Lung (tissue), 12 donors: Measurements from ENCODE around the gene ATRIP. TPM values are rescaled to one million over a fixed set of nuclear protein-coding genes. Genes with fewer than 3 reads are reported as not detected.

Source experiments
- ATAC-seq: fragments of 200-7000 bp; cut with Tn5 transposase; one replicate; pipeline ENCODE4 v1.9.1; 2020; ENCODE audit warnings: moderate number of reproducible peaks; ENCODE audit not compliant: insufficient read depth, low FRiP score
- DNase-seq, 3 donors: peaks; one replicate each; pipeline ENCODE4 v3.0.0-alpha.2; 2013 to 2017
- H3K27ac ChIP-seq, 2 donors: one replicate each; pipeline ENCODE4 v1.5.1; 2013; ENCODE audit warnings: mild to moderate bottlenecking in 2 of 2, moderate library complexity in 2 of 2, control low read depth in 1 of 2, inconsistent platforms in 1 of 2, low read depth in 1 of 2, low read length in 1 of 2
- H3K27me3 ChIP-seq, 3 donors: one replicate each; pipeline ENCODE4 v1.5.1; 2013; ENCODE audit warnings: low read length in 2 of 3; ENCODE audit not compliant: control insufficient read depth in 3 of 3, insufficient read depth in 3 of 3
- H3K36me3 ChIP-seq, 4 donors: one replicate each; pipeline ENCODE4 v1.5.1; 2013; ENCODE audit warnings: low read length in 4 of 4, mild to moderate bottlenecking in 1 of 4, moderate library complexity in 1 of 4; ENCODE audit not compliant: control insufficient read depth in 4 of 4, insufficient read depth in 4 of 4
- H3K4me1 ChIP-seq, 5 donors: one replicate each; pipeline ENCODE4 v1.5.1; 2013; ENCODE audit warnings: low read length in 5 of 5, mild to moderate bottlenecking in 2 of 5, moderate library complexity in 1 of 5; ENCODE audit not compliant: control insufficient read depth in 5 of 5, insufficient read depth in 5 of 5
- H3K4me3 ChIP-seq: one replicate; pipeline ENCODE4 v1.5.1; 2013; ENCODE audit warnings: mild to moderate bottlenecking, control low read depth, moderate library complexity
- H3K9ac ChIP-seq, 2 donors: one replicate each; pipeline ENCODE4 v1.5.1; 2013; ENCODE audit warnings: low read length in 2 of 2, control low read depth in 1 of 2; ENCODE audit not compliant: insufficient read depth in 1 of 2
- H3K9me3 ChIP-seq, 4 donors: one replicate each; pipeline ENCODE4 v1.5.1; 2013; ENCODE audit warnings: low read length in 3 of 4, mild to moderate bottlenecking in 1 of 4, moderate library complexity in 1 of 4; ENCODE audit not compliant: control insufficient read depth in 4 of 4, insufficient read depth in 3 of 4
- CTCF ChIP-seq: IDR thresholded peaks from 2 replicates; pipeline ENCODE4 v1.5.1; 2012; ENCODE audit warnings: mild to moderate bottlenecking; ENCODE audit errors: control extremely low read depth, extremely low read depth
- WGBS, 2 donors: extraction: QIAGEN DNeasy Blood & Tissue Kit; methylation state at CpG; one replicate each; pipeline ENCODE4 v1.1.7; 2013; 5-methylcytosine and 5-hydroxymethylcytosine counted together
- polyA plus RNA-seq, 2 donors: library from polyadenylated mRNA; stranded (reverse); fragments of 200-250 nt; gene quantifications; one replicate each; pipeline ENCODE4 v1.2.1, GENCODE V29; 2013
- total RNA-seq, 2 donors: library from RNA; depleted of rRNA in 1 of 2; stranded (reverse); fragments of >200 nt in 1 of 2; gene quantifications; one replicate each; pipeline ENCODE4 v1.2.1, GENCODE V29; 2014 to 2021
- donor health status: control.
- donor health status: control.
- donor health status: Bipolar disorder and iron deficiency.
- donor health status: healthy.
- donor health status: DM: yes; HTN: yes; CAD: no.

Gene ATRIP
- total and polyA plus RNA-seq, 4 donors, result 4.8 to 7.6 (median 6.3) TPM

- Histone ChIP-seq H3K9ac (no peak overlapping the region), H3K9me3 (no peaks in the 10 kb centered on the region), H3K27me3 (no peaks in the 10 kb centered on the region), H3K36me3 (peaks cover 7 to 45% (median 25%) of the 10 kb centered on the region in 4 donors), H3K4me1 (no peaks in the 10 kb centered on the region), H3K27ac (no peak overlapping the region), H3K4me3 (no peak overlapping the region)
- ATAC-seq (no peak), DNase-seq (no peak)
- 86 to 91% methylated on average over 13 of the region's 13 CpGs for WGBS, 2 donors
- no peak for TF ChIP-seq CTCF
These were observed 41.1 kb upstream of the ATRIP start for GRCh38 chr3:48405343-48405881.

GRCh38 chr3:48405971-48406370, 40.6 kb upstream of the ATRIP start:
- H3K27ac ChIP-seq, result no peak overlapping the region
- WGBS, 2 donors, result 74 to 80% methylated on average over 1 of the region's 1 CpG
- H3K9me3 ChIP-seq, result no peaks in the 10 kb centered on the region
- no peaks in the 10 kb centered on the region for H3K27me3 ChIP-seq
- no peak for TF ChIP-seq CTCF
- DNase-seq (no peak), ATAC-seq (no peak)
- H3K4me1 ChIP-seq, result no peaks in the 10 kb centered on the region
- H3K9ac ChIP-seq, result no peak overlapping the region
- H3K4me3 ChIP-seq, result no peak overlapping the region
- H3K36me3 ChIP-seq, result peaks cover 10 to 50% (median 27%) of the 10 kb centered on the region in 4 donors

- no peak overlapping the region for H3K4me3 ChIP-seq
- ATAC-seq, result no peak
- peaks cover 10 to 56% (median 32%) of the 10 kb centered on the region in 4 donors for H3K36me3 ChIP-seq
- no peak for TF ChIP-seq CTCF
- DNase-seq, result peak in 1 of 3 donors; percentile 11
- no peaks in the 10 kb centered on the region for H3K27me3 ChIP-seq
- no peaks in the 10 kb centered on the region for H3K4me1 ChIP-seq
- H3K9me3 ChIP-seq, result no peaks in the 10 kb centered on the region
- no peak overlapping the region for H3K9ac ChIP-seq
- WGBS, 2 donors, result 85 to 86% methylated on average over 18 of the region's 18 CpGs
- H3K27ac ChIP-seq, result no peak overlapping the region
These were observed 39.8 kb upstream of the ATRIP start for GRCh38 chr3:48406443-48407431.
